Measurements from ENCODE around the gene IL20RB.

GRCh38 chr3:136995652-136996051 is 37.9 kb downstream of the IL20RB start:
- TF ChIP-seq EZH2 (IDR thresholded peaks at IDR 0.05; ENCODE audit: insufficient read depth, poor library complexity, severe bottlenecking) (no peak), EZH2phosphoT487 (IDR thresholded peaks at IDR 0.05; ENCODE audit: insufficient read depth, low read depth) (no peak)

Measured in GM23248 (cell line).